T-helper 2 cell treated with Interferon-gamma antibody and Interleukin-4, amounts not matched to agents 5 μg/mL and 100 μg/mL, for 36 hours (primary cell): ENCODE measurements around the gene TEX38.
A peak's percentile ranks its signal among the peaks of the same experiment; 100 is the strongest.
"Not testable (repeated sequence)": the region's sequence is repeated elsewhere in the genome, so short reads cannot be mapped to it uniquely, and the experiment has no call there.

Source experiments
- DNase-seq: peaks from one replicate; pipeline ENCODE4 v3.0.0; 2021; ENCODE audit warnings: low spot score
- H3K27ac Mint-ChIP-seq: one replicate; pipeline ENCODE4 v1.8.0; 2021; ENCODE audit warnings: mild to moderate bottlenecking, mixed read lengths
- H3K27me3 Mint-ChIP-seq: one replicate; pipeline ENCODE4 v1.8.0; 2021; ENCODE audit warnings: low read depth, mixed read lengths
- H3K36me3 Mint-ChIP-seq: one replicate; pipeline ENCODE4 v1.8.0; 2021; ENCODE audit warnings: low read depth, mixed read lengths
- H3K4me1 Mint-ChIP-seq: one replicate; pipeline ENCODE4 v1.8.0; 2021; ENCODE audit warnings: low read depth, mixed read lengths
- H3K4me3 Mint-ChIP-seq: one replicate; pipeline ENCODE4 v1.8.0; 2022; ENCODE audit warnings: mild to moderate bottlenecking, moderate library complexity, mixed read lengths
- H3K9me3 Mint-ChIP-seq: one replicate; pipeline ENCODE4 v1.8.0; 2021; ENCODE audit warnings: mixed read lengths

The TEX38 gene

DNA sequence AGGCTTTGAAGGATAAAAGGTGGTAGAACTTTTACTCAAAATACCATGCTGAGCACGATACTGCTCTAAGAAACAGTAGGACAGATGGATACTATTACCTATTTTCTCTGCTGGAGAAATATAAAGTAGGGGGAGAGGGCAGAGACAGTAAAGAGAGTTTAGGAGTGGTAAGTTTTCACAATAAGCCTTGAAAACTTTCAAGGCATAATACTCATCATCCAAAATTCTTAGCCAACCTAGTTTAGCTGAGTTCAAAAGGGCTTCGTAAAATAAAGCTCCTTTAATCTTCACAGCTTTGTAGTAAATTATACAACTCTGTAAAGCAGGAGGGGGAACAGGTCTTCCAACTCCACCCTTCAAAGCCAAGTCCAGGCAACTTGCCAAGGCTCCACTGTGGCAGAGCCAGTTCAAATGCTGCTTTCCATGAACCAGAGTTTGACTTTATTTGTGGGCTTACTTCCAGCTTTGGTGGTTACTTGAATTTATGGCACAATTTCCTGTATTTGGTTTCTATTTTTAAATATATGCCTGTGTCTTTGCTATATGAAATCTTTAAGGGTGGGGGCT lies 15.5 kb downstream of the TEX38 start:
- peaks cover 18% of the 10 kb centered on the region for H3K4me1 Mint-ChIP-seq
- peaks cover 64% of the 10 kb centered on the region for H3K36me3 Mint-ChIP-seq
- peak overlapping the region; percentile 67 for H3K27ac Mint-ChIP-seq
- DNase-seq: no peak
- no peaks in the 10 kb centered on the region for H3K27me3 Mint-ChIP-seq
- H3K9me3 Mint-ChIP-seq: no peaks in the 10 kb centered on the region
- H3K4me3 Mint-ChIP-seq: no peak overlapping the region

DNA sequence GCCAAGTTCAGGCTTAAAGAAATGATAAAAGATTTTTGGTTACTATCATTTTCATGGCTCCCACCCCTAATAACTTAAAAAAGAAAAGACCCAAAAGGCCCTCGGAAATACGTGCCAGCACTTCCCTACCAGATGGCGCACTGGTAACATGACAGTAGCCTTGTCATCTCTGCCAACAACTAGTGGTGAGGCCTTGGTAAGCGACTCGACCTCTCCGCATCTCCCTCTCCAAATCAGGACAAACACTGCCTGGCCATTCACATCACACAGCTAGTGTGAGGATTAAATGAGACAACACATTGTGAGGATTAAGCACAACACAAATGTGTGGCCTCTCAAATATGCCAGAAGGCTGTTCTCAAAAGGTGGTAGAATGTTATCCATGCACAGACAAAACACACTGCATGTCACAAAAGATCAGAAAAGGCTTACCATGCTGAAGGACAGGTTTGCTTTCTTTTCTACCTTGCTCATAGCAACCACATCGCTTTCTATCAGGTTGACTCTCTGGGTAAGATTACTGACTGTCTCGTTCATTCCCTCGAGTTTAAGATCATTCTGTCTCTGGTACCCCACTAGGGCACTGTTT lies 16.4 kb downstream of the TEX38 start:
- peaks cover 18% of the 10 kb centered on the region for H3K4me1 Mint-ChIP-seq
- peaks cover 66% of the 10 kb centered on the region for H3K36me3 Mint-ChIP-seq
- H3K27me3 Mint-ChIP-seq: no peaks in the 10 kb centered on the region
- no peaks in the 10 kb centered on the region for H3K9me3 Mint-ChIP-seq
- H3K27ac Mint-ChIP-seq: peak overlapping the region; percentile 7
- DNase-seq: no peak
- no peak overlapping the region for H3K4me3 Mint-ChIP-seq

DNA sequence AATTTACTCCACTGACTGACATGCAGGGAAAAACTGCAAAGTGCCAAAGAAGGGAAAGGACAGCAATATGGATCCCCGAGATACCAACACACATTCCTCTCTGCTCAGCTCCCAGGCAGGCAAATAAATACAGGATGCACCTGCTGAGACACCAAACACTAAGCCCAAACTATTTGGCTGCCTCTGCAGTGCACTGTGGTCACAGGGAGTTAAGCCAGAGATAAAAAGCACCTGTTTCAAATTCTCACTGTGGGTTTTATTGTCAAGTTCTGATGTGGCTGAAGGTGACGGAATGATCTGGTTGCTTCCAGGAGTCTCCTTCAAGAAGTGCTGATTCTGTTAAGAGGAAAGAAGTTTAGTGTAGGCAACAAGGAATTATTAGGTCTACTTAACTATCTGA lies 17.7 kb downstream of the TEX38 start:
- Mint-ChIP-seq H3K9me3 (no peaks in the 10 kb centered on the region), H3K4me3 (no peak overlapping the region), H3K4me1 (peaks cover 23% of the 10 kb centered on the region), H3K27ac (no peak overlapping the region), H3K36me3 (peaks cover 68% of the 10 kb centered on the region), H3K27me3 (no peaks in the 10 kb centered on the region)
- DNase-seq: no peak

DNA sequence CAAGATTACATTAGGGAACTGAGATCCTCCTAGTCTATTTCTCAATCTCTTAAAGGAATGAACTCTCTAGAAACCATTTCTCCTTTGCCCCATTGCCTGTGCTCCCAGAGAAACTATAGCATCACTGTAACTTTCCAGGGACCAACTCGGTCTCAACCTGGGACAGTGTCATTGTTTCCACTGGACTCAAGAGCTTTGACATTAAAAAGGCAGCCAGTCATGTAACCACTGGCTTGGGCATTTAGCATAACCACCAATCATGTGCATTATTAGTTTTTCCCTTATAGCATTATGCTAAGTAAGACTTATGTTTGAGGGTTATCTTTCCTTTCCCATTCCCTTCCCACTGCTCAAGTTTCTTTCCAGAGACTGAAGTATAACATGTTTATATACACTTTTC lies 18.2 kb downstream of the TEX38 start:
- Mint-ChIP-seq H3K4me1 (peaks cover 23% of the 10 kb centered on the region), H3K27ac (no peak overlapping the region), H3K36me3 (peaks cover 69% of the 10 kb centered on the region), H3K27me3 (no peaks in the 10 kb centered on the region), H3K4me3 (no peak overlapping the region), H3K9me3 (no peaks in the 10 kb centered on the region)
- no peak for DNase-seq

DNA sequence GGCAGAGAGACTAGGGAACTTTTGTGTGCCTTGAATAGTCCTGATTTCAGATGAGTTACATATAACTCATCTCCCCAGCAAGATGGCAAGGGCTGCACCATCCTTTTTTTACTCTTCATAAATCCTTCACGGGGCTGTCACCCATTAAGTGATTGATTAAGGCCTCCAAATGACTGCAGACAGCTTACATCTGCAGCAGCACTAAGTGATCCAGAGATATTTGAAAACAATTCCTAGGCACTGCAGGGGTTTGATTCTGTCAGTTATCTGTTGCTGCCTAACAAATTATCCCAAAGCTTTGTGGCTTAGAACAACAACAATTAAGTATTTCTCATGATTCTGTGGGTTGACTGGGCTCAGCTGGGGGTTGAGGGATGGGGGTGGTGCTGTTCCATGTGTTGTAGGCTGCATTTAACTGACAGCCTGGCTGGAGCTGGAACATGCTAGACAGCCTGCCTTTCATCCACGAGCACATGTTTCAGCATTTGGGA lies 19.3 kb downstream of the TEX38 start:
- H3K27me3 Mint-ChIP-seq: no peaks in the 10 kb centered on the region
- no peaks in the 10 kb centered on the region for H3K9me3 Mint-ChIP-seq

DNA sequence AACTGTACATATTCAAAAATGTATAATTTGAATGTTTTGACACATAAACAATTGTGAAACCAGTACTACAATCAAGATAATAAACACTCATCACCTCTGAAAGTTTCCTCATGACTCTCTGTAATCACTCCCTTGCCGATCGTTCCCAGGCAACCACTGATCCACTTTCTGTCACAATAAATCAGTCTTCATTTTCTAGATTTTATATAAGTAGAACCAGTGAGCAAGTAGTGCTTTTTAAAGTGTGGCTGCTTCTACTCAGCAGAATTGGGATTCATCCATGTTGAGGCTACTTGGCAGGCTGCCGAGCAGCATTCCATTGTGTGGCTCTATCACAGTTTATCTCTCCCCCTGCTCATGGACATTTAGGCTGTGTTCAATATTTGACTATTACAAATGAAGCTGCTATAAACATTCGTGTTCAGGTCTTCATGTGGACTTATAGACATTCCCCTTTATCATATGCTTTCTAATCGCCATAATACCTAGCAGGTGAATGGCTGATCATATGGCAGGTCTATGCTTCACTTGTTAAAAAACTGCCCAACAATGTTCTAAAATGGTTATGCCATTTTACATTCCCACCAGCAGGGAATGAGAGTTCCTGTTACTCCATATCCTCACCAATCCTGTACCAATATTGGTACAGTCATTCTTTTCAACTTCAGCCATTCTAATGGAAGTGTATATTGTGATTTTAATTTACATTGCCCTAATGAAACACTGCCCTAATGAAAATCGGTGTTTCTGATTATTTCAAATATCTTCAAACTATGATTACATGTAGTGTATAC lies 20.5 kb downstream of the TEX38 start:
- H3K36me3 Mint-ChIP-seq: peaks cover 69% of the 10 kb centered on the region
- peaks cover 14% of the 10 kb centered on the region for H3K4me1 Mint-ChIP-seq
- H3K27ac Mint-ChIP-seq: no peak overlapping the region
- no peak for DNase-seq
- H3K27me3 Mint-ChIP-seq: no peaks in the 10 kb centered on the region
- no peaks in the 10 kb centered on the region for H3K9me3 Mint-ChIP-seq
- no peak overlapping the region for H3K4me3 Mint-ChIP-seq

More for the DNA sequence above, 19.3 kb downstream of the TEX38 start:
- Mint-ChIP-seq H3K27ac (no peak overlapping the region), H3K36me3 (peaks cover 76% of the 10 kb centered on the region), H3K4me3 (no peak overlapping the region), H3K4me1 (peaks cover 21% of the 10 kb centered on the region)
- DNase-seq: no peak

DNA sequence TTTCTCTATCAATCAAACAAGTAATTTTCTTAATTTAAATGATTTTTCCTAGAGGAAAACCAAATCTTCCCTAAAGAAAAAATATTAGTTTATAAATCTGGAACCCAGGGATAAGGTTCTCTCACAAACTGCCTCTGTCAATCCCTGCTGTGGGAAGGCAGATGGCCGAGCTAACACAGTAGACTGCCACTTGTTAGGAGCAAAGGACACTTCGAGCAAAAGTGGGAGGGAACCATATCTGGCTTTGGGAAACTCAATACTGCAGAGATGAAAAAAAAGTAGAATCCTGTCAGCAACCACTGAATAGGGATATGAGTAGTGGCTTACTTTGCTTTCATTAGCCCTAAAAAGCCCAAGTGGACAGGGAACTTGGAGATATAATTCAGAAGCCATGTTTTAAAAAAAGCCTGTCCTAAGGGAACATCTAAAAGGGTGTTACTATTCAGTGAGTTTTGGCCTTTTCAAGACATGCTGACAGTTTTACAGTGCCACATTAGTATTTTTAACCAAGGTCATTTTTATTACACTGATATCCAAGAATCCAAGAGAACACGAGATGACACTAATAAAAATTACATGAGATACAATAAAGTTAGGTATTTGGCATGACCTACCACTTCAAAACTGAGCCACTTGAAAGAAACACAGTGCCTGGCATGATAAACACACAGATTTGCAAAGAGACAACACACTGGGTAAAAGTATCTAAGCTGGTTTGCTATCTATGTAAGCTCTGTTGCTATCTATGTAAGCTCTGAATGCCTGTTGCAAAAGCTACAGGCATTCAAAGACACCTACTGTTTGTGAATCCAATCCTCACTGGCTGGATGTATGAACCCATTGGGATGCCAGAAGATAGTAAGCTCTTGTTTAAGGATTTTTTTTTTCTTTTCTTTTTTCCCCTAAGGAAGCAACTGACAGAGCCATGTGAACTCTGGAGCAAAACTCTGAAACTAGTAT lies 21.4 kb downstream of the TEX38 start:
- Mint-ChIP-seq H3K27ac (no peak overlapping the region), H3K27me3 (no peaks in the 10 kb centered on the region), H3K36me3 (peaks cover 65% of the 10 kb centered on the region), H3K9me3 (no peaks in the 10 kb centered on the region), H3K4me1 (peaks cover 7% of the 10 kb centered on the region), H3K4me3 (no peak overlapping the region)
- no peak for DNase-seq

DNA sequence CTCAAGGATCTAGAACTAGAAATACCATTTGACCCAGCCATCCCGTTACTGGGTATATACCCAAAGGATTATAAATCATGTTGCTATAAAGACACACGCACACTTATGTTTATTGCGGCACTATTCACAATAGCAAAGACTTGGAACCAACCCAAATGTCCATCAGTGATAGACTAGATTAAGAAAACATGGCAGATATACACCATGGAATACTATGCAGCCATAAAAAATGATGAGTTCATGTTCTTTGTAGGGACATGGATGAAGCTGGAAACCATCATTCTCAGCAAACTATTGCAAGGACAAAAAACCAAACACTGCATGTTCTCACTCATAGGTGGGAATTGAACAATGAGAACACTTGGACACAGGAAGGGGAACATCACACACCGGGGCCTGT lies 23.0 kb downstream of the TEX38 start:
- H3K4me3 Mint-ChIP-seq, H3K27me3 Mint-ChIP-seq, H3K9me3 Mint-ChIP-seq, DNase-seq, H3K4me1 Mint-ChIP-seq, H3K27ac Mint-ChIP-seq: not testable (repeated sequence)
- H3K36me3 Mint-ChIP-seq: peaks cover 59% of the 10 kb centered on the region

DNA sequence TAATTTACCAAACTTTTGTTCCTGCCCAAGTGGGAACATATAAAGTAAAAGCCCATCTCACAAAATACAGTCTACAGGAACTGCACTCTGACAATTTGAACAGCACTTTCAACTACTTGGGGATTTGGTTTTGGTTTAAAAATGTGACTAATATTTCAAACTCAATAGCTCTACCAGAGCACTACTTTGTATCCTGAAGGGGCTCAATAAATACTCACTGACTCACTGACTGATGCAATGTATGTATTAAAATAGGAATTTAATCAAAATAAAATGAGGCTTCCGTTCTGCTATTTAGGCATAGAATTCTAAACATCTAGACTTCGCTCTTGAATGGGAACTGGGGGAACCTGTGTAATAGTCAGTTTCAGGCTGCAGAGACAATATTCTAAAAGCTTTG lies 25.4 kb downstream of the TEX38 start:
- no peak for DNase-seq
- H3K27ac Mint-ChIP-seq: no peak overlapping the region

DNA sequence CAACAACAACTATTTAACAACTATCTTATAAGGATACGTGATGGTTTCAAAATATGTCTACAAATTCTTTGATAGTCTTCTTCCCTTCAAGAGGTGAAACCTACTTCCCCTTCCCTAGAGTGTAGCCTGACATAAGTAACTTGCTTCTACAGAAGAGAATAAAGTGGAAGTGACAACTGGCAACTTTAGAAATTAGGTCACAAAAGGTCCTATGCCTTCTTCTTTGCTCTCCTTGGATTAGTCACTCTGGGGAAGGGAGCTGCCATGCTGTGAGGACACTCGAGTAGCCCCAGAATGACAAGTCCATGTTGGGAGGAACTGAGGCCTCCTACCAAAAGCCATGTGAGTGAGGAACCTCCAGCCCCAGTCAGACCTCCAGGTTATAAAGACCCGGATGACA lies 28.0 kb downstream of the TEX38 start:
- no peak overlapping the region for H3K27ac Mint-ChIP-seq
- H3K4me3 Mint-ChIP-seq: no peak overlapping the region
- no peaks in the 10 kb centered on the region for H3K9me3 Mint-ChIP-seq
- H3K36me3 Mint-ChIP-seq: peaks cover 50% of the 10 kb centered on the region
- no peak for DNase-seq
- peaks cover 9% of the 10 kb centered on the region for H3K4me1 Mint-ChIP-seq
- H3K27me3 Mint-ChIP-seq: no peaks in the 10 kb centered on the region

More for the DNA sequence above, 25.4 kb downstream of the TEX38 start:
- Mint-ChIP-seq H3K27me3 (no peaks in the 10 kb centered on the region), H3K4me3 (no peak overlapping the region), H3K9me3 (no peaks in the 10 kb centered on the region), H3K36me3 (peaks cover 57% of the 10 kb centered on the region), H3K4me1 (peaks cover 11% of the 10 kb centered on the region)

DNA sequence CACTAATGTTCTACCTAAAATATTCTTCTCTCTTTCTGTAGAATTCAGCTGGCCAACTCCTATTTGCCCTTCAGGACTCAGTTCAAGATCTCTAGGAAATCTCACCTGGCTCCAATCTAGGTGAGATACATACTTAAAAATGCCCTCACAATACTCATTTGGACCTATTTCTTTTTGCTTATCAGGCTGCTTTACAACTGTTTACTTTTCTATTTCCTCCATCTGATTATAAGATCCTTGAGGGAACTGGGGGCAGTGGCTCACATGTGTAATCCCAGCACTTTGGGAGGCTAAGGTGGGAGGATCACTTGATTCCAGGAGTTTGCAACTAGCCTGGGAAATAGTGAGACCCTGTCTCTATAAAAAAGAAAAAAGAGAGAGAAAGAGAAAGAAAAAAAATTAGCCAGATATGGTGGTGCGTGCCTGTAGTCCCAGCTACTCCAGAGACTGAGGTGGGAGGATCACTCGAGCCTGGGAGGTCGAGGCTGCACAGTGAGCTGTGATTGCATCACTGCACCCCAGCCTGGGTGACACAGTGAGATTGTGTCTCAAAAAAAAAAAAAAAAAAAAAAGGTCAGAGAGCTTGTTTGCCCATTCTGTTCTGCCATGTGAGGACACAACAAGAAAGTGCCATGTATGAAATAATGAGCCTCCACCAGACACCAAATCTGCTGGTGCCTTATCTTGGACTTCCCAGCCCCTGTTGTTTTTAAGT lies 32.4 kb downstream of the TEX38 start:
- Mint-ChIP-seq H3K4me3 (no peak overlapping the region), H3K9me3 (no peaks in the 10 kb centered on the region), H3K27me3 (no peaks in the 10 kb centered on the region), H3K4me1 (peaks cover 8% of the 10 kb centered on the region), H3K27ac (no peak overlapping the region), H3K36me3 (peaks cover 46% of the 10 kb centered on the region)
- DNase-seq: no peak

DNA sequence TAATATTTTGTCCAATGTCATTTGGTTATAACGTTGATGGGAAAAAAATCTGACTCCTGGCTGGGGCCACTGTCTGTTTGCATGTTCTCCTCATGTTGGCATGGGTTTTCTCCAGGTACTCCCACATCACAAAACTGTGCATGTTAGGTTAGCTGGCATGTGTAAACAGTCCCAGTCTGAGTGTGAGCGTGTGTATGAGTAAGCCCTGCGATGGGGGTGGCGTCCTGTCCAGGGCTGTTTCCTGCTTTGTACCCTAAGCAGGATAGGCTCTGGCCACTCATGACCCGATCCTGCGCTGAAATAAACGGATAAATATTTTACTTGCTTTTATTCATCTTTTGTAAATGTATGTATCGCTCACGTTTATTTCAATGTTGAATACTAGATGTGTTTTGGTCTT lies 33.8 kb downstream of the TEX38 start:
- DNase-seq: no peak
- Mint-ChIP-seq H3K36me3 (peaks cover 50% of the 10 kb centered on the region), H3K27me3 (no peaks in the 10 kb centered on the region), H3K9me3 (no peaks in the 10 kb centered on the region), H3K4me1 (peaks cover 8% of the 10 kb centered on the region), H3K27ac (no peak overlapping the region), H3K4me3 (no peak overlapping the region)

DNA sequence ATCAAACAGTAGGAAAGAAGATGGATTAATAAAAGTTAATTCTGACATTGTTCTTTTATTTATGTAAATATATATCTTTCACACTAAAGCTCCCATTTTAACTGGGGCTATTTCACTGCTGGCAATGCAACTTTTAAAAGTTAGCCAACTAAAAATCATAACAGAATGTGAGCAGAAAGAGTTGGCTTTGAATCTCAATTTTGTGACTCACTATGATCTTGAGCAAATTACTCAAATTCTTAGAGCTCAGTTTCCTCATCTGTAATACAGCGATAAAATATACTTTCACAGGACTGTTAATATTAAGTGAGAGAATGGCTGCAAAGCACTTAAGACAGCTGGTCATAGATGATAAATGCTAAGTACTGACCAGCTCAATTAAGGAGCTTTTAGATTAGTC lies 36.5 kb downstream of the TEX38 start:
- DNase-seq: no peak
- Mint-ChIP-seq H3K4me3 (no peak overlapping the region), H3K36me3 (peaks cover 54% of the 10 kb centered on the region), H3K4me1 (peaks cover 7% of the 10 kb centered on the region), H3K27me3 (no peaks in the 10 kb centered on the region), H3K27ac (no peak overlapping the region), H3K9me3 (no peaks in the 10 kb centered on the region)
